HEK293 (cell line): ENCODE results near the gene GTF3C1.

Experiments used
- ZBTB11 ChIP-seq: fragments of 450-650 bp; formaldehyde crosslinking; conservative IDR thresholded peaks from 2 replicates; pipeline ENCODE4 v1.5.1; 2016; ENCODE audit warnings: low read depth, missing biosample characterization, missing genetic modification characterization
- ZNF138 ChIP-seq: fragments of 450-650 bp; formaldehyde crosslinking; IDR thresholded peaks from 2 replicates; pipeline ENCODE4 v1.5.1; 2016; ENCODE audit warnings: missing biosample characterization, missing genetic modification characterization, borderline replicate concordance
- ZNF140 ChIP-seq: fragments of 450-650 bp; formaldehyde crosslinking; IDR thresholded peaks from 2 replicates; pipeline ENCODE4 v1.5.1; 2016; ENCODE audit warnings: missing biosample characterization, missing genetic modification characterization
- ZNF18 ChIP-seq: fragments of 450-650 bp; formaldehyde crosslinking; IDR thresholded peaks from 2 replicates; pipeline ENCODE4 v1.5.1; 2016; ENCODE audit warnings: missing biosample characterization, missing genetic modification characterization
- ZNF248 ChIP-seq: fragments of 450-650 bp; formaldehyde crosslinking; IDR thresholded peaks from 2 replicates; pipeline ENCODE4 v1.5.1; 2017; ENCODE audit warnings: missing biosample characterization, missing genetic modification characterization
- ZNF37A ChIP-seq: fragments of 450-650 bp; IDR thresholded peaks from 2 replicates; pipeline ENCODE4 v1.5.1; 2018; ENCODE audit warnings: missing biosample characterization, missing genetic modification characterization
- ZNF423 ChIP-seq: fragments of 450-650 bp; formaldehyde crosslinking; IDR thresholded peaks from 2 replicates; pipeline ENCODE4 v1.5.1; 2016; ENCODE audit warnings: missing biosample characterization, missing genetic modification characterization
- ZNF549 ChIP-seq: fragments of 450-650 bp; IDR thresholded peaks from 2 replicates; pipeline ENCODE4 v1.5.1; 2018; ENCODE audit warnings: missing biosample characterization, missing genetic modification characterization, mild to moderate bottlenecking, inconsistent platforms, moderate library complexity
- ZNF561 ChIP-seq: fragments of 450-650 bp; IDR thresholded peaks from 2 replicates; pipeline ENCODE4 v1.5.1; 2018; ENCODE audit warnings: missing biosample characterization, missing genetic modification characterization, borderline replicate concordance
- TF ChIP-seq, protein P1 (sequence below): fragments of 450-650 bp; formaldehyde crosslinking; IDR thresholded peaks from 2 replicates; pipeline ENCODE4 v1.5.1; 2016; ENCODE audit warnings: missing biosample characterization, missing genetic modification characterization
- TF ChIP-seq, protein P2 (sequence below): fragments of 450-650 bp; formaldehyde crosslinking; IDR thresholded peaks from 2 replicates; pipeline ENCODE4 v1.5.1; 2016; ENCODE audit warnings: missing biosample characterization, missing genetic modification characterization

GRCh38 chr16:27475561-27475960, 74.2 kb downstream of the GTF3C1 start:
- TF ChIP-seq ZNF37A (tag by site-specific recombination) (no peak), ZNF18 (tag by site-specific recombination) (no peak), ZNF549 (tag by site-specific recombination) (no peak), ZNF561 (tag by site-specific recombination) (no peak), ZNF248 (no peak), ZNF140 (tag by site-specific recombination) (no peak), ZNF423 (no peak), ZBTB11 (tag by site-specific recombination) (no peak), ZNF138 (tag by site-specific recombination) (no peak)
- TF ChIP-seq, protein P1, sequence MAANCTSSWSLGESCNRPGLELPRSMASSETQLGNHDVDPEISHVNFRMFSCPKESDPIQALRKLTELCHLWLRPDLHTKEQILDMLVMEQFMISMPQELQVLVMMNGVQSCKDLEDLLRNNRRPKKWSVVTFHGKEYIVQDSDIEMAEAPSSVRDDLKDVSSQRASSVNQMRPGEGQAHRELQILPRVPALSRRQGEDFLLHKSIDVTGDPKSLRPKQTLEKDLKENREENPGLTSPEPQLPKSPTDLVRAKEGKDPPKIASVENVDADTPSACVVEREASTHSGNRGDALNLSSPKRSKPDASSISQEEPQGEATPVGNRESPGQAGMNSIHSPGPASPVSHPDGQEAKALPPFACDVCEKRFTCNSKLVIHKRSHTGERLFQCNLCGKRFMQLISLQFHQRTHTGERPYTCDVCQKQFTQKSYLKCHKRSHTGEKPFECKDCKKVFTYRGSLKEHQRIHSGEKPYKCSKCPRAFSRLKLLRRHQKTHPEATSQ (tag by site-specific recombination), result no peak
- TF ChIP-seq, protein P2, sequence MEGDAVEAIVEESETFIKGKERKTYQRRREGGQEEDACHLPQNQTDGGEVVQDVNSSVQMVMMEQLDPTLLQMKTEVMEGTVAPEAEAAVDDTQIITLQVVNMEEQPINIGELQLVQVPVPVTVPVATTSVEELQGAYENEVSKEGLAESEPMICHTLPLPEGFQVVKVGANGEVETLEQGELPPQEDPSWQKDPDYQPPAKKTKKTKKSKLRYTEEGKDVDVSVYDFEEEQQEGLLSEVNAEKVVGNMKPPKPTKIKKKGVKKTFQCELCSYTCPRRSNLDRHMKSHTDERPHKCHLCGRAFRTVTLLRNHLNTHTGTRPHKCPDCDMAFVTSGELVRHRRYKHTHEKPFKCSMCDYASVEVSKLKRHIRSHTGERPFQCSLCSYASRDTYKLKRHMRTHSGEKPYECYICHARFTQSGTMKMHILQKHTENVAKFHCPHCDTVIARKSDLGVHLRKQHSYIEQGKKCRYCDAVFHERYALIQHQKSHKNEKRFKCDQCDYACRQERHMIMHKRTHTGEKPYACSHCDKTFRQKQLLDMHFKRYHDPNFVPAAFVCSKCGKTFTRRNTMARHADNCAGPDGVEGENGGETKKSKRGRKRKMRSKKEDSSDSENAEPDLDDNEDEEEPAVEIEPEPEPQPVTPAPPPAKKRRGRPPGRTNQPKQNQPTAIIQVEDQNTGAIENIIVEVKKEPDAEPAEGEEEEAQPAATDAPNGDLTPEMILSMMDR (tag by site-specific recombination), result no peak
